Esophagus squamous epithelium (tissue), 4 donors: ENCODE results near the gene MC1R.

Experiments used
- POLR2A ChIP-seq, 4 donors: fragments of 450-650 bp; IDR thresholded peaks; one replicate each; pipeline ENCODE4 v1.6.1; 2017; ENCODE audit warnings: antibody characterized with exemption in 4 of 4, mild to moderate bottlenecking in 4 of 4, moderate library complexity in 3 of 4
- TF ChIP-seq, protein P1 (sequence below), 6 experiments: fragments of 450-650 bp in 4 of 6; fragments of 200-600 bp in 2 of 6; sonication (generic) in 2 of 6; IDR thresholded peaks; one replicate each; pipeline ENCODE4 v1.5.1; 2016 to 2019; ENCODE audit warnings: antibody characterized with exemption in 6 of 6, mild to moderate bottlenecking in 4 of 6, moderate library complexity in 4 of 6

DNA sequence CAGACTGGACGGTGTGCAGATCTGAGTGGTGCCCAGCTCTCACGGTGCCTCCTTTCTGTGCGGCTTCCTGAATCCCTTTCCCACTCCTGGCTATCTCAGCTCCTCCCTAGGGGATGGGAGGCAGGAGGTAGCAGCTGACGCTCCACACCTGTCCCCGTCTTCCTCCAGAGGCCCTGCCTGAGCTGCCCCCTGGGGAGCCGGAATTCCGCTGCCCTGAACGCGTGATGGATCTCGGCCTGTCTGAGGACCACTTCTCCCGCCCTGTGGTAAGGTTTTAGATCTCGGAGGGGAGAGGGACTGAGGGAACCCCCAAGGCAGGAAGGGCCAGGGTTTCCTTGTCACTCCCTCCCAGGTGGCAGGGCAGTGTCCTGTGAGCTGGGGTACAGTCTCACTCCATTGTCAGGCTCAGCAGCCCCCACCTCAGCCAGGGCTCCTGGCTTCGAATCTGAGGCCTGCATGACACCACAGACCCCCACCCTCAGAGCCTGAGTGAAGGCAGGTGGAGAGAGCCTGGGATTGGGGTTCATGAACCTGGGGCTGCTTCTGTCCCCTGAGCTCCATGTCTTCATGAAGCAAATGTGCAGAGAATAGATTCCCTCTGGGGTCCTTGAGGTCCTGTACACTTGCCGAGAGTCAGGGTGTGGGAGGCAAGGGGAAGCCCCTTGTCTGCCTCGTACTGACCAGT lies 36.5 kb downstream of the MC1R start:
- TF ChIP-seq POLR2A (IDR thresholded peaks at IDR 0.05), result no peak
- TF ChIP-seq, protein P1, sequence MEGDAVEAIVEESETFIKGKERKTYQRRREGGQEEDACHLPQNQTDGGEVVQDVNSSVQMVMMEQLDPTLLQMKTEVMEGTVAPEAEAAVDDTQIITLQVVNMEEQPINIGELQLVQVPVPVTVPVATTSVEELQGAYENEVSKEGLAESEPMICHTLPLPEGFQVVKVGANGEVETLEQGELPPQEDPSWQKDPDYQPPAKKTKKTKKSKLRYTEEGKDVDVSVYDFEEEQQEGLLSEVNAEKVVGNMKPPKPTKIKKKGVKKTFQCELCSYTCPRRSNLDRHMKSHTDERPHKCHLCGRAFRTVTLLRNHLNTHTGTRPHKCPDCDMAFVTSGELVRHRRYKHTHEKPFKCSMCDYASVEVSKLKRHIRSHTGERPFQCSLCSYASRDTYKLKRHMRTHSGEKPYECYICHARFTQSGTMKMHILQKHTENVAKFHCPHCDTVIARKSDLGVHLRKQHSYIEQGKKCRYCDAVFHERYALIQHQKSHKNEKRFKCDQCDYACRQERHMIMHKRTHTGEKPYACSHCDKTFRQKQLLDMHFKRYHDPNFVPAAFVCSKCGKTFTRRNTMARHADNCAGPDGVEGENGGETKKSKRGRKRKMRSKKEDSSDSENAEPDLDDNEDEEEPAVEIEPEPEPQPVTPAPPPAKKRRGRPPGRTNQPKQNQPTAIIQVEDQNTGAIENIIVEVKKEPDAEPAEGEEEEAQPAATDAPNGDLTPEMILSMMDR (IDR thresholded peaks at IDR 0.05), result no peak
